SIG-M5 (cell line): ENCODE measurements around the gene ZDHHC24.

ENCODE experiments used
- DNase-seq: peaks from one replicate; lab custom pipeline; 2025; lab: John Stamatoyannopoulos, UW

Gene ZDHHC24

DNA sequence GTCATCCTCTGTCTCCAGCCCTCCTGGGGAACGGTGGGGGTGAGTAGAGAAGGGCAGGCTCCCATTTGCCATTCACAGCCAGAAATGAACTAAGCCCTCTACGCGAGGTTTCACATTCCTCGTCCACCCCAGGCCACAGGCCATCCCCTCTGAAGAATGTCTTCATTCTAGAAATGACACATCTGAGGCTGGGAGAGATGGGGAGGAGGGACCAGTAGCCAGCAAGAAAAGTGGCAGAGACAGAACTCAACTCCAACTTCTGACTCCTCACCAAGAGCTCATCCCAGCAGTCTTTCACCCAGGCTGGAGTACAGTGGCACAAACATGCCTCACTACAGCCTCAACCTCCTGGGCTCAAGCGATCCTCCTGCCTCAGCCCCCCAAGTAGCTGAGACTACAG is 19.1 kb upstream of the ZDHHC24 start:
- DNase-seq, result no peak

DNA sequence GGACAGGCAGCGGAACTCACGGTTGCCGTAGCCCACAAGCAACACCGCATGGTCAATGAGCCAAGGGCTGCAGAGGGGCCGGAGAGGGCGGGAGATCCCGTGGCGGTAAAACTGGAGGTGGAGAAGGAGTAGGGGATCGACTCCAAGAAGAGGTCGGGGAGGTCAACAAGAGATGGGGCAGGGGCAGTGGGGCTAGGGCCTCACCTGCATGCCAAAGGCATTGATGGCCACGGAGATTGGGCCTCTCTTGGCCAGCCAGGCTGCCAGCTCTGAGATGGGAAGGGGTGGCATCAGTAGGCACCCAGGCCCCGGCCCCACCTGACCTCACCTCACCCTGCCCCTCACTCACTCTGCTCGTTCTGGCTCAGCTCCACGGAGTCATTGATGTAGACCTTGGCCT is 18.7 kb upstream of the ZDHHC24 start:
- no peak for DNase-seq

DNA sequence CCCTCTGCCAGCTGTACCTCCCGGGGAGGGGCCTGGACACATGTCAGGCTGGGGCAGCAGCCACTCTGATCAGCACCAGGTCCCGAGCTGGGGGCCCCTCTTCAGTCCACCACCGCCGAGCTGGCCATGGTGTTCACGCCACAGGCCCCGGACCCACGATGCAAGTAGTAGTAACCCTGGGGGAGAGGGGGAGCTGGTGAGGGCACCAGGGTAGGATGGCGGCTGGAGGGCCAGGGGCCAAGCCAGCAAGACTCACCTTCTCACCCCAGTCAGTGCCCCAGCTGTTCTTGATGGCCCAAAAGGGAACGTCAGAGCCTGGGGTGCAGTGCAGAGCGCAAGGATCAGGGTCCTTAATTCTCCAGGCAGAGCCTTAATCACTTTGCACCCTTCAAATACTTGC is 18.0 kb upstream of the ZDHHC24 start:
- DNase-seq, result no peak

DNA sequence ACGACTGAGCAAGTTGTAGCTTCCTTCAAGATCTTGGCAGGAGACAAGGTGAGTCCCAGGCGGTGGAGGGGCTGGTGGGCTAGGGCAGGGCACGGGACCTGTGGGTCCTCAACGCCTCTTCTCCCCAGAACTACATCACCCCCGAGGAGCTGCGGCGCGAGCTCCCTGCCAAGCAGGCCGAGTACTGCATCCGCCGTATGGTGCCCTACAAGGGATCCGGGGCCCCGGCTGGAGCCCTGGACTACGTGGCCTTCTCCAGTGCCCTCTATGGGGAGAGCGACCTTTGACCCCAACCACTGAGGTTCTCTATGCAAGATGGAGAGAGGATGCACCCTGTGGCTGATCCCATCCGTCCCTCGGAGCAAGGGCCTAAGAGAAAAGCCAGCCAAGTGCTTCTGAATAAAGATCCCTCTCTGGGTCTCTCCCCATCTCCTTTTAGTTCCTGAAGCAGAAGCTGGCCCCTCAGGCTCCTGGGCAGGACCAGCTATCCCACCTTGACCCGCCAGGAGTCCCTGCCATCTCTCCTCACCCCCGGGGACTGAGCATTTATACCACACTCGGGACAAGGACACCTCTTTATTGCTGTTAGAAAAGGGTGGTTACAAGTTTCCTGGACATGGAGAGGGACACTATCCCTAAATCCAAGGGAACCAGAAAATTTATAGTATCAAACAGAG is 17.2 kb upstream of the ZDHHC24 start:
- no peak for DNase-seq

DNA sequence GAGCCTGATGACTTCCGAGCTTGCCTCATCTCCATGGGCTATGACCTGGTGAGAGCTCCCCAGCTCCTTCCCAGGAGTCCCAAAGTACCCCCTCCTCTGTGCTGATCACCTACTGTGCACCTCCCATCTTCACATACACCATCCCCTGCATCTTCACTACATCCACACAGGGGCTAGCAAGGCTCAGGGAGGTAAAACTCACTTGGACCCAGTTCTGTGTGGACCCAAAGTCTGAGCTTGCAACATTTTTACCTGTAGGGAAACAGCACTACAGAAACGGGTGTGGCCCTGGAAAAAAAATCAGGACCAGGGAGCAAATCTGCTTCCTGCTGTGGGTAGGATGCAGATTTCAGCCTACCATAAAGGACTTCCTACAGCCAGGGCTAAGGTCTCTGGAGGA is 16.4 kb upstream of the ZDHHC24 start:
- DNase-seq, result no peak

DNA sequence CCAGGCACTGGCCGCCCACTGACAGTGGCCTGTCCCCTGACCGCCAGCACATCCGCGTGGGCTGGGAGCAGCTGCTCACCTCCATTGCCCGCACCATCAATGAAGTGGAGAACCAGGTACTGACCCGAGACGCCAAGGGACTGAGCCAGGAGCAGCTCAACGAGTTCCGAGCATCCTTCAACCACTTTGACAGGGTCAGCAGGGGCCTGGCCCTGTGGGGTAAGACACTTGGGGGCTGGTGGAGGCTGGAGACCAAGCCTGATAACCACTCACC is 16.1 kb upstream of the ZDHHC24 start:
- no peak for DNase-seq

DNA sequence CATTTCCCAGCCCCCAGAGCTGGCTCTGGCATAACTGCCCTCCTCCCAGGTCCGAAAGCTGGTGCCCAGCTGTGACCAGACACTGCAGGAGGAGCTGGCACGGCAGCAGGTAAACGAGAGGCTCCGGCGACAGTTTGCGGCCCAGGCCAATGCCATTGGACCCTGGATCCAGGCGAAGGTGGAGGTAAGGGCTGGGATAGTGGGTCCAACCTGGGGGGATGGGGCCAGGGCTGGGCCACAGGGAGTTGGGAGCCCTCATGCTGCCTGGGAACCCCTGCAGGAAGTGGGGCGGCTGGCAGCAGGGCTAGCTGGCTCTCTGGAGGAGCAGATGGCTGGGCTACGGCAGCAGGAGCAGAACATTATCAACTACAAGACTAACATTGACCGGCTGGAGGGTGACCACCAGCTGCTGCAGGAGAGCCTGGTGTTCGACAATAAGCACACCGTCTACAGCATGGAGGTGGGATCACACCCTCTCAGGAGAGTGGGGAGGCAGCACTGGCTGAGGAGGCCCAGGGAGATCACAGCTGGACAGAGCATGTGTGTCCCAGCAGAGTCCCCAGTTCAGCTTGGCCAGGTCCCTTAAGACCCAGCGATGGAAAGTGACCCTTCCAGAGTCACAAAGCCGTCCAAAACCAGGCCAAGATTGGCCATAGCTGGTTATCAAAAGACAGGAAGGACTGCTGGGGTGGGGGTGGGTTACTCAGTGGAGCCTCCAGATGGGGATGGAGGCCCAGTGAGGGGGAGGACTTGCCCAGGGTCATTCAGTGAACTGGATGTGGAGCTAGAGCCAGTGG is 15.5 kb upstream of the ZDHHC24 start:
- no peak for DNase-seq

DNA sequence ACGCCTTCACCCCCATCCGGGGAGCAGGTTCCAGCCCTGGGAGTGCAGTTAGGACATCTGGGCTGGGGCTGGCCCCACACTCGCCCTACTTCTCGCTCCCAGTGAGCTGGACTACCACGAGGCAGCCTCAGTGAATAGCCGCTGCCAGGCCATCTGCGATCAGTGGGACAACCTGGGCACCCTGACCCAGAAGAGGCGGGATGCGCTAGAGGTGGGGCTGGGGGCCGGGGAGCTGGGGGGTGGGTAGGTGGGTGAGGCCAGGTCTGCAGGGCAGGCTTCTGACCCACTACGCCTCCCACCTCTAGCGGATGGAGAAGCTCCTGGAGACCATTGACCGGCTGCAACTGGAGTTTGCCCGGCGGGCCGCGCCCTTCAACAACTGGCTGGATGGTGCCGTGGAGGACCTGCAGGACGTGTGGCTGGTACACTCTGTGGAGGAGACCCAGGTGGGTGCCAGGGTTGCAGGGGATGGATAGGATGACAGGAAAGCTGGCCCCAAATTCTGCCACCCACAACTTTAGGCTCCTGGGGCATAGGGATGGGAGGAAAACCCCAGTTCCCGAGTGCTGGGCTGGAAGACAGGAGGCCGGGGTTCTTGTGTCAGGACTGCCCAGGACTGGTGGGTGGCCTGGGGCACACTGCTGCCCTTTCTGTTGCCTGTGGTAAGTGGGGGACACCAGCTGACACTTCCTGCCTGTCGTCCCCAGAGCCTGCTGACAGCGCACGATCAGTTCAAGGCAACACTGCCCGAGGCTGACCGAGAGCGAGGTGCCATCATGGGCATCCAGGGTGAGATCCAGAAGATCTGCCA is 14.2 kb upstream of the ZDHHC24 start:
- DNase-seq, result no peak

DNA sequence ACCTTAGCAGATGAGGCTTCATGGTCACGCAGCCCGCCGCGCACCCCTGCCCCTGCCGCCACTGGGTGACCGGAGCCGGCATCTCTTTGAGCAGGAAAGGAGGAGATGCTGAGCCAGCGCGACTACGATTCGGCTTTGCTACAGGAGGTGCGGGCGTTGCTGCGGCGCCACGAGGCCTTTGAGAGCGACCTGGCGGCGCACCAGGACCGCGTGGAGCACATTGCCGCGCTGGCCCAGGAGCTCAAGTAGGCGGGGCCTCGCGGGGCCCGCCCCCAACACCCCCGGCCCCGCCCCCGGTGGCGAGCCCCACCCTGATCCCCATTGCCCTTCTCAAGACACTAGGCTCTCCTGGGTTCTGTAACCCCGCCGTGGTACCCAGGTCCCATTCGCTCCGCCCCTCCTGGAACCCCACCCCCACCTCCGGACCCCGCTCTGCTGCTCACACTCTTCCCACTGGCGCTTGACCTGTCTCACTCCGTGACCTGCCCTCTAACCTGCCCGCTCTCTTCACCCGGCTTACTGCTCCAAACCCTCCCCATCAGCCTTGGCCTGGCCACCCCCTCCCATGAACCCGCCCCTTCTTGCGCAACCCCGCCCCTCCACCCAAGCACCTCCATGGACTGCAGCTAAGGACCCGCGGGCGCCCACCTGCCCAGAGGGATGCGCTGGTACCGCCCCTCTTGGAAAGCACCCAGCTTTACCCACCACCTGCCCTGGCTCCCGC is 13.5 kb upstream of the ZDHHC24 start:
- DNase-seq, result no peak

DNA sequence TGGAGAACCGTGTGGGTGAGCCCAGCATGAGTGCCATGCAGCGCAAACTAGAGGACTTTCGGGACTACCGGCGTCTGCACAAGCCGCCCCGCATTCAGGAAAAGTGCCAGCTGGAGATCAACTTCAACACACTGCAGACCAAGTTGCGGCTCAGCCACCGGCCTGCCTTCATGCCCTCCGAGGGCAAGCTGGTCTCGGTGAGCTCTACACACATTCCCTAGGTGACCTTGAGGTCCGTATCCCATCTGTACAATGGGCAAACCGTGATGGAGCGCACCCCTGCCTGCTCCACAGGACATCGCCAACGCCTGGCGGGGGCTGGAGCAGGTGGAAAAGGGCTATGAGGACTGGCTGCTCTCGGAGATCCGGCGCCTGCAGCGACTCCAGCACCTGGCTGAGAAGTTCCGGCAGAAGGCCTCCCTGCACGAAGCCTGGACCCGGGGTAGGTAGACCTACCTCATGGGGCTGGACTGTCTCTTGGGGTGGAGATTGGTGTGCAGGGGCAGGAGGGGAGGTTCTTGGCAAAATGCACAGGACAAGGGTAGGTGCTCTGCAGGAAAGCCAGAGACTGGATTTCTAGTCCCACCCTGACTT is 12.0 kb upstream of the ZDHHC24 start:
- DNase-seq, result no peak

DNA sequence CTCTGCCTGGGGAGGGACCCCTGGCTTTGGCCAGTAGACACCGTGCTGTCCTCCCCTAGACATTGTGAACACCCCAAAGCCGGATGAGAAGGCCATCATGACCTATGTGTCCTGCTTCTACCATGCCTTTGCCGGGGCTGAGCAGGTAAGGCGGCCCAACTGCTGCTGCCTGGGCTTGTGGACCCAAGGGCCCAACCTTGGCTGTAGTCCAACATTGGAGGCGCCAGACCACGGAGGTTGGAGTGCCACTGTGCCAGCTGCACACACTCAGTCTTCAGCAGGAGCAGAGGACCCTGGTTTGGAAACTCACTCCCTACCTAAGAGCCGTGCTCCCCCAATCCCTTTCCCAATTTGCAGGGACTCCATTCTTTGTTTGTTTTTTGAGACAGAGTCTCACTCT is 10.2 kb upstream of the ZDHHC24 start:
- DNase-seq, result no peak

DNA sequence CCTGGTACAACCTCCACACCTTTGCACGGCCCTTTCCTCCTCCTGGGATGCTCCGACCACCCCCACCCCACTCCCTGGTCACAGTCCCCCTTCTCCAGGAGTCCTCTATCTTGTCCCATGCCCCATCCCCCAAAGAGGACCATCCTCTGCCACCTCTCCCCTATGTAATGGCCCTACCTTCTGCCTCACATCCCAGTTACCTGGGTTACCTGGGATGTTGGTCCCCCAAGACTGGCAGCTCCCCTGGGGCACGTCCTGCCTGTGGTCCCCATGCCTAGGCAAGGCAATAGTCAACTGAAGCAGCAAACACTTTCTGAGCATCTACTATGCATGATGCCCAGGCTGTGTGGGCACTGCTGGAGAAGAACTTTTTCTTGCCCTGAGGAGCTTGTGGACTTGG is 9.6 kb upstream of the ZDHHC24 start:
- DNase-seq, result no peak

DNA sequence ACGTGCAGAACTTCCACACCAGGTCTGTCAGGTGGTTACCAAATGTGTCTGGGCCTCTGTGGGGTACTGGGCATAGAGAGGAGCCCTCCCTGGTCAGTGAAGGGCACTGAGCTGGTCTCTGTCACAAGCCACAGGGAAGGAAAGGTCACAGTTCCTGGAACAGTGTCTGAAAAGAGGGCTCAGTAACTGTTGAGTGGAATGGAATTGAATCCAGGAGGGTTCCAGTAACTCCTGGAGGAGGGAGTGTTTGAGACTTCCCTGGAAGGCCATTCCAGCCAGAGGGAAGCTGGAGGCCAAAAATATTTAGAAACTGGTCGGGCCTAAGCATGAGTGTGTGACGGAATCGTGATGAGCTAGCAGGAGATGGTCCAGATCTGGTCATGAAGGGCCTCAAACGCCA is 8.8 kb upstream of the ZDHHC24 start:
- DNase-seq, result no peak

DNA sequence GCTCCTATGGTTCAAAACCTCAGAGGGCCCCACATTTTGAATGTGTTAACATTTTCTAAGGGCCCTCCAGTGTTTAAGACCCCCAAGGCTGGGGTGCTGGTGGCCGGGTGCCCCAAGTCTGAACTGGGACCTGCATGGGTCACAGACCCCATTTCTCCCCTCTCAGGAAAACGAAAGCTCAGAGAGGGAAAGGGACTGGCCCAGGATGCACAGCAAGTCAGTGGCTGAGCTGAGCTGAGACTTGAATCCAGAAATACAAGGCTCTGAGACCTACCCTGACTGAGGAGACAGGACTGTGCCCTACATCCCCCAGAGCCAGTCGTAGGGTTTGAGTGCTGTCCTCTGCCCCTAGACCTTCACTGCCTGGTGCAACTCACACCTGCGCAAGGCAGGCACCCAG is 5.0 kb upstream of the ZDHHC24 start:
- DNase-seq, result no peak

DNA sequence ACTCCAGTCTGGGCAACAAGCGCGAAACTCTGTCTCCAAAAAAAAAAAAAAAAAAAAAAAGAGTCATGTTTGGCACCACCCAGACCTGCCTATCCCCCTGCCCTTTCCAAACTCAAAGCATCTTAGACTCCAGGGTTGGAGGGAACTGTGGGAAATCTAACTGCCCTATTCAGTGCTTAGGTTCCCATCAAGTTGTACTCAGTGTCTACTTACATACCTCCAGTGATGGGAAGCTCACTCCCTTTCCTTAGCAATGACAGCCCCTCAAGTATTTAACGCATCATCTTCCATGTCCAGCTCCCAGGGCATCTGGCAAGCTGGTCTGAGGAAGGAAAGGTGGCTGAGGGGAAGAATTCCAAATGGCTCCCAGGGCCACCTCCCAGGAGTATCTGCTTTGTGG is 3.8 kb upstream of the ZDHHC24 start:
- DNase-seq, result no peak

DNA sequence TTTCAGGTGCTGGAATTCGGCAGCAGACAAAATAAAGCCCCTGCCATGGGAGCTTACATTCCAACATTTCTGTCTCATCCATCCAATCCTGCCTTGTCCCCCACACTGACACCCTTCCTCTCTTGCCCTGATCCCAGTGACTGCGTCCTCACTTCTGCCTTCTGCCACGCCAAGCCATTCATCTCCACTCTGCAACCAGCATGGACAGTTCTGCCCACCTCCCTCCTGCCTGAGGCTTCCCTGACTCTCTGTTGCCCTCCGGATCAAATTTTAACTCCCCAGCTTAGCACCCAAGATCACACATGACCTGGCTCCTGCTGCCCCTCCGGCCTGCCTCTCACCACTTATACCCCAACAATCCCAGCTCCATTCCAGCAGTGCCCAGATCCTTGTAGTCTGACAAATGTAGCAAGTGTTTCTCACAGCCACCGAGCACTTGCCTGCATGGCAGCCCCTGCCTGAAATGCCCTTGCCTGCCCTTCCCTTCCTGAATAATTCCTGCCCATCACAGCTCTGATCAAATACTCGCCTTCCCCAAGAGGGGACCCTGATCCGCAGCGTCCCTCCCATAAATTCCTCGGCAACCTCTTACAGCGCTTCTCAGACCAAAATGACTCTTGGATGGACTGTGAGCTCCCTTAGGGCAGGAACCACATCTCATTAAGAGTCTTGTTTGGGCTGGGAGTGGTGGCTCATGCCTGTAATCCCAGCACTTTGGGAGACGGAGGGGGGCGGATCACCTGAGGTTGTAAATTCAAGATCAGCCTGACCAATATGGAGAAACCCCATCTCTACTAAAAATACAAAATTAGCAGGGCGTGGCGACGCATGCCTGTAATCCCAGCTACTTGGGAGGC is 3.2 kb upstream of the ZDHHC24 start:
- no peak for DNase-seq

DNA sequence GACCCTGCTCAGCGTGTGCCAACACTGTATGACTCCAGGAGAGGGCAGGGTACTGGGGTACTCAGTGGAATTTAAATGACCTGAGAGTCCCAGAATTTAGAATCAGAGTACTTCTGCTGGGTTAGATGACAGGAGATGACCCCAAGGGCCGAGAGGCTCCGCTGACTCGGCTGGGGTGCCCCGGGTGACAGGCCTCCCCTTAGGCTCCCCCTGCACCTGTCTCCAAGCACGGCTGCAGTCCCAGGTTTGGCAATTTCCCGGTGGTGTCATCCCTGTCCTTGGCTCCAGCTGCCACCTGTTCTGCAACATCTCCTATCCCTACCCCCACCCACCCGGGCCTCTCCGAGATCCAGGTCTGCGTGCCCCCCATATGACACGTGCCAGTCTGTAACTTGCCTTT is 2.2 kb upstream of the ZDHHC24 start:
- no peak for DNase-seq

DNA sequence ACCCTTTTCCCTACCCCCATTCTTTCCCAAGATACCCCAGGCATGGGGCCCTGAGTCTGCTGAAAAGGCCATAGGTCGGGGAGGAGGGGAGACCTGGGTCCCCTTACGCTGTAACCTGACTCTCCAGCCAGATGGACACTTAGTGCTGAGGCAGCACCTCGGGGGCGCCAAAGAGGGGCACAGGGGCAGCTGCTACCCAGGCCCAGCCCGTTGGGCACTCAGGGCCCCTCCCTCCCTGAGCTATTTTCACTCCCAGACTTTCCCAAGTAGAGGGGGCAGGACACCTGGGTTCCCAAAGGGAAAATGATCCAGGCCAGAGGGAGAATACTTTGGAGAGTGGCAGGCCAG is 1.8 kb upstream of the ZDHHC24 start:
- DNase-seq, result no peak

DNA sequence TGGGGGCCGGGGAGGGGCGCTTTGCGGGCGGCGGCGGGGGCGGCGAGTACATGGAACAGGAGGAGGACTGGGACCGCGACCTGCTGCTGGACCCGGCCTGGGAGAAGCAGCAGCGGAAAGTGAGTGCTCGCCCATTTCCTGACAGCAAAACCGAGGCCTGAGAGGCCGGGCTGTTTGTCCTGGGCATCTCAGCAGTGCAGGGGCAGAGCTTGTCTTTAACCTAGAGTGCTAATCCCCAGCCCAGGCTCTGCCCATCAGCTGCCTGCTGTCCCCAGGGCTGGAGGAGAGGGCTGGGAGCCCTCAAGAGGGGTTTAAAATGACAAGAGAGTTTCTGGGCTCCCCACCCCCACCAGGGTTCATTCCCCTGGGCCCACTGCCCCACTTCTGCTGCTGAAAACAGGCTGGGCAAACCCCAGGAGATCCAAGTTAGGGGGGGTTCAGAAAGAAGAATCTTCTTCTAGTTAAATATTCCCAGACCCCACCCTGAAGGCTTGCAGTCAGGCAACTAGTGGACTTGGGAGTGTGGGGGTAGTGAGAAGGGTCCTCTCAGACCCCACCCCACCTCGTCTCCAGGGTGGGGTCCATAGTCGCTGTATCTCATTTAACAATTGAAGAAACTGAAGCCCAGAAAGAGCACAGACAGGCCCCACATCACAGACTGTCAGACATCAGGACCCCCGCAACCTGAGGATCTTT is 1.3 kb upstream of the ZDHHC24 start:
- no peak for DNase-seq

DNA sequence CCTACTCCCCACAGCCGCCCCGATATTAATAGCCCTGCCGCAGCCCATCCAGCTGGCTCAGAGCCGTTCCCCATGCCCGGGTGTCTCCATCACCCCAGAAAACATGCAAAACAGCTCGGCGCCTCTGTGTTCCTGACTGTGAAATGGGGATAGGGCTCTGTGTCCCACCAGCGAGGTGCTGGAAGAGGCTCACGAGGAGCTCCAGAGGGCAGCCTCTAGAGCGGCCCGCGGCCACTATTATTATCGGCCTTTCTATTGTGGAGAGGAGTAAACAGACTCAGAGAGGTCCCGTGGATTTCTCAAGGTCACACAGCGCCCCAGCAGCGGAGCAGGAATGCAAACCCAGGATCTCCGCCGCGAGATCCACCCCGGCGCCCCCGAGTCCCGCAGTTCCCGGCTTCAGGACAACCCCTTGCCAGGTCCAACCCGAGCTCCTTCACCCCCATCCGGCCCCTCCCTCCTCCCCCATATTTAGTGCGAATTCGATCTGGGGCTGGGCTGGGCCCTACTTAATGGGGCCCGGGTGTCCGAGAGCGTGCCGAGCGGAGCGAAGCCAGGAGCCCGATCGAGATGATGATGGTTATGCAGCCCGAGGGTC is 619 bp upstream of the ZDHHC24 start, which contains the start of gene ACTN3:
Gene ACTN3 (plus strand): TSS at position 536 of the 598 bp plus-strand sequence. CDS start 35 bp downstream, at position 571.
- DNase-seq, result no peak
